Activated CD4-positive, alpha-beta T cell treated with anti-CD3 and anti-CD28 coated beads for 36 hours (primary cell): ENCODE measurements around the gene LRMDA. TPM values are rescaled to one million over a fixed set of nuclear protein-coding genes. Genes with fewer than 3 reads are reported as not detected.
"Not testable (repeated sequence)": the region's sequence is repeated elsewhere in the genome, so short reads cannot be mapped to it uniquely, and the experiment has no call there.

Experiments
- ATAC-seq: fragments of 200-7000 bp; cut with Tn5 transposase; one replicate; pipeline ENCODE4 v1.10.0; 2021; ENCODE audit warnings: mild to moderate bottlenecking, moderate library complexity
- CTCF ChIA-PET: fragments of 350-600 bp; sonication (Branson Sonifier 250); formaldehyde crosslinking; loops from one replicate; lab custom pipeline; 2021; ENCODE audit warnings: antibody characterized with exemption; lab: Charles Lee
- POLR2A ChIA-PET: fragments of 350-600 bp; sonication (Branson Sonifier 250); formaldehyde crosslinking; loops from one replicate; lab custom pipeline; 2021; ENCODE audit warnings: antibody characterized with exemption, inconsistent platforms; lab: Charles Lee
- DNase-seq: peaks from one replicate; pipeline ENCODE4 v3.0.0-alpha.2; 2020
- H3K27ac Mint-ChIP-seq: one replicate; pipeline ENCODE4 v1.8.0; 2021; ENCODE audit warnings: mixed read lengths
- H3K27me3 Mint-ChIP-seq: one replicate; pipeline ENCODE4 v1.8.0; 2021; ENCODE audit warnings: mixed read lengths
- H3K36me3 Mint-ChIP-seq: one replicate; pipeline ENCODE4 v1.8.0; 2021; ENCODE audit warnings: low read depth, mixed read lengths
- H3K4me1 Mint-ChIP-seq: one replicate; pipeline ENCODE4 v1.8.0; 2021; ENCODE audit warnings: mixed read lengths
- H3K4me3 Mint-ChIP-seq: one replicate; pipeline ENCODE4 v1.8.0; 2021; ENCODE audit warnings: mild to moderate bottlenecking, moderate library complexity, mixed read lengths
- H3K9me3 Mint-ChIP-seq: one replicate; pipeline ENCODE4 v1.8.0; 2021; ENCODE audit warnings: low read depth, mixed read lengths
- intact Hi-C, 2 experiments: fragments of 100-400 bp; cut with DNase I in 1 of 2; cut with micrococcal nuclease in 1 of 2; formaldehyde crosslinking; loops; one replicate each; pipeline versions ENCODE4 v1.14.2 to v1.15.1; 2022 to 2024; cut with DNase I, micrococcal nuclease
- total RNA-seq, 2 experiments: library from RNA; stranded (reverse); gene quantifications; one replicate each; pipeline ENCODE4 v1.2.3, GENCODE V29; 2021

The LRMDA gene
- total RNA-seq, 2 experiments from 2014 or later = not detected

DNA sequence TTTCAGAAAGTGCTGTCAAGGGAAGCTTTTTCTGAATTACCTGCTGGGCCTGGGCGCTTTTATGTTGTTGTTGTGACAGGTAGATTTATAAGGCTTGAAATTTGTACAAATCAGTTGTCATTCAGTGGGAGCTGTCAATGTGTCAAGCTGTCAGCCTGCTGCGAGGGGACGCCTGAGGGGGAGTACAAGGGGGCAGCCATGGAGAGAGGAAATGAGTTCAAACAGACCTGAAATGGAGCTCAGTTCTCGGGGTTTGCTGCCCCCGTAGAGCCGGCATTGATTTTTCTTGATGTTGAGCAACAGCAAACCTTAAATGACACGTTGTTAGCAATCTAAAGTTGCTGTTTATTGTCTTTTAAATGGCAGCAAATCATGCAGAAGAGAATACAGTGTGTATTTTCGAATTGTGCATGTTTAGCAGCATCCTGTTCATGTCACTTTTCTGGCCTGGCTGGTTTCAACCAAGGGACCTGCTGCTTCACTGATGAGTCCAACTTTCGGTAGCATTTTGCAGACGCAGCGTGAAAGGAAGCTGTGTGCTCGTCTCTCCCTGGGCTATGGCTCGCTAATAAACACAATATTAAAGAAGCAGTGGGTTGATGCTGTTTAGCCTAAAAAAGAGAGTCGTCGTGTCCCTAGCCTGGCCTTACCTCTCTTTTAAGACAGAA is 166.5 kb downstream of the LRMDA start:
- POLR2A ChIA-PET = no interaction called here
- Mint-ChIP-seq H3K27ac (no peak overlapping the region), H3K4me1 (no peaks in the 10 kb centered on the region), H3K27me3 (peaks cover 2% of the 10 kb centered on the region), H3K9me3 (no peaks in the 10 kb centered on the region), H3K36me3 (no peaks in the 10 kb centered on the region), H3K4me3 (no peak overlapping the region)
- DNase-seq (no peak), ATAC-seq (no peak)
- CTCF ChIA-PET = no interaction called here
- intact Hi-C loops = no loop called here

DNA sequence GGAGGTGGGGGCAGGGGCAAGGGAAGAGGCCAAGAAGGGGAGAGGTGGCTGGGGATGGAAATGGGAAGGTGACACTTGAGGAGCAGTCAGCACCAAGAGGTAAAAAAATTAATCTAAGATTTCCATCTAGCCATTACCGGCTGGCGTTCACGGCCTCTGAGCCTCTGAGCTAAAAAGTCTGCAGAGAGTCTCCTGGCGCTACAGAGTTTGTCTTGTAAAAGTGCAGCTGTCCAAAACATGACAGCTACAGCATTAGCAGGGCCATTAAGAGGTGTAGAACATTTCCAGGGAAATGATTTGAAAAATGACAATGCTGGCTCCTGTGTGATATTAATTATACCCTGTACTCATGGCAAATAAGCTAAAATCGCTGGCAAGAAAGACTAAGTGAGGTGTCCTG is 167.6 kb downstream of the LRMDA start:
- Mint-ChIP-seq H3K4me1 (no peaks in the 10 kb centered on the region), H3K27ac (no peak overlapping the region), H3K4me3 (no peak overlapping the region), H3K36me3 (no peaks in the 10 kb centered on the region), H3K9me3 (no peaks in the 10 kb centered on the region), H3K27me3 (peaks cover 2% of the 10 kb centered on the region)
- ATAC-seq (no peak), DNase-seq (no peak)
- ChIA-PET CTCF (no interaction called here), POLR2A (no interaction called here)
- intact Hi-C loops = no loop called here

DNA sequence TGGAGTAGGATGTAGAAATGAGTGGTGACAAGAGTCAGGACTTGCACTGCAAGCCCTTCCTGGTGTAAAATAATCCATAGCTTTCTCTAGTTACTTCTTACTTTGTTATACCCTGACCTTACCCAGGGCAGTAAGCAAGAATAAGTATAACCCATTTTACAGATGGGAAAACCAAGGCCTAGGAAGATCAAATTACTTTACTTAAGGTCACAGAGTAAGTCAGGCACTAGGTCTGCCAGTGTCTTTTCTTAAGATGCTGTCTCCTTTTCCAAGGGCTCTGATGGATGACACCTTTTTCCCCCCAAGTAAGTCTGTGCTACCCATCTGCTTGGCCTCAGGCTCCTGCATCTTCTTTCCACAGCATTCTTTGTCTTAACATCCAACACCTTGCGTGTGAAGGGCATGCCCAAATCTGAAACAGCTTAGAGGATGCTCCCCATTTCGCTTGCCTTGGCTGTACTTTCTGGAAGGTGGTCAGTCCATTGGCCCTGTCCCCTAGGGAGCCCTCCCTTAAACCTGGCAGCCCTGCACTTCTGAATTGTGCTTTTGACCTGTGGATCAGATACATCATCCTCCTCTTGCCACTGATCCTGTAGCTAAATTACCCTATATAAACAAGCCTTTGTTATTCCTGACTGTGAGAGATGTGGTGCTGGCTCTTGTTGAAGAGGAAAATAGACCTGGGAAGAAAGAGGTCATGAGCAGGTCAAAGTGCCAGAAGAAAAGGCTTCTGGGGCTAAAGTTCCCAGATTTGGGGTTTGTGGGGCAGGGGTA is 168.6 kb downstream of the LRMDA start:
- intact Hi-C loops = no loop called here
- Mint-ChIP-seq H3K36me3 (no peaks in the 10 kb centered on the region), H3K27ac (no peak overlapping the region), H3K4me1 (no peaks in the 10 kb centered on the region), H3K4me3 (no peak overlapping the region), H3K9me3 (no peaks in the 10 kb centered on the region), H3K27me3 (peaks cover 2% of the 10 kb centered on the region)
- ChIA-PET POLR2A (no interaction called here), CTCF (no interaction called here)
- no peak for ATAC-seq
- no peak for DNase-seq

DNA sequence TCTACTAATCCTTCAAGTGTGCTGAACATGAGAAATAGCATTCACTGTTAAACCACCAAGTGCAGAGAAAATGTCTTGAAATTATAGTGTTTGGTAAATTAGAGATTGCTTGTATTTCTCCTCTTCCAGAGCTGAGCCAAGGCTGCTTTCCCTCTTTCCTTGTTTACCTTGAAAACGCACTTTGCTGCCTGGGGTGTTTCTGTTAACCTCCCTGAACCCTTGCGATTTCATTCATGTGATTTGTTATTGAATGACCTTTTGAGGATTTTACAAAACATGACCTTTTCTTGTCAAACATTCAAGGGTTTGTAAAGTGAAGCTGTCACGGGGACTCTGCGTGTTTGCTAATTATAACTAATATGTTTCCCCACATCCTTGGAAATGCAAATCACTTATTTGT is 169.4 kb downstream of the LRMDA start:
- no peak overlapping the region for H3K27ac Mint-ChIP-seq
- H3K9me3 Mint-ChIP-seq = no peaks in the 10 kb centered on the region
- DNase-seq (no peak), ATAC-seq (no peak)
- H3K36me3 Mint-ChIP-seq = no peaks in the 10 kb centered on the region
- peaks cover 2% of the 10 kb centered on the region for H3K27me3 Mint-ChIP-seq
- POLR2A ChIA-PET = no interaction called here
- CTCF ChIA-PET = no interaction called here
- H3K4me3 Mint-ChIP-seq = no peak overlapping the region
- H3K4me1 Mint-ChIP-seq = no peaks in the 10 kb centered on the region
- intact Hi-C loops = no loop called here

DNA sequence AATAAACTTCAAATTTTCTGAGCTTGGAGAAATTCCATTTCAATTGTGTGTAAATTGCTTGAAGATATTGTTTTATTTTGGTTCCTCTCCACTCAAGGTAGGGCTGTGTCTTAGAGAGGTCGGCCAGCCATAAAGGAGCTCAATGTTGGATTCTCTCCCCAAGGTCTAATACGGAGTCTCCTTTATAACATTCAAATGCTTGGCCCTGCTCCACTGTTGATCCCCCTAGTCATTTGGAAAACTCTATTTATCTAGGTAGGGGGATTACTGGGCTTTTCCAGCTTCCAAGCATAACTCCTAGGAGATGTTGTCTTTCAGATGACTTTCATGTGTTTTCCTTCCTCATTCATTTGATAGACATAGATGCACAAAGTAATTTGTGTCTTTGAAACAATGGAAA is 170.9 kb downstream of the LRMDA start:
- Mint-ChIP-seq H3K9me3 (no peaks in the 10 kb centered on the region), H3K27ac (no peak overlapping the region), H3K4me1 (no peaks in the 10 kb centered on the region), H3K27me3 (peaks cover 2% of the 10 kb centered on the region), H3K4me3 (no peak overlapping the region), H3K36me3 (no peaks in the 10 kb centered on the region)
- DNase-seq (no peak), ATAC-seq (no peak)
- intact Hi-C loops = no loop called here
- CTCF ChIA-PET = no interaction called here
- POLR2A ChIA-PET = no interaction called here

DNA sequence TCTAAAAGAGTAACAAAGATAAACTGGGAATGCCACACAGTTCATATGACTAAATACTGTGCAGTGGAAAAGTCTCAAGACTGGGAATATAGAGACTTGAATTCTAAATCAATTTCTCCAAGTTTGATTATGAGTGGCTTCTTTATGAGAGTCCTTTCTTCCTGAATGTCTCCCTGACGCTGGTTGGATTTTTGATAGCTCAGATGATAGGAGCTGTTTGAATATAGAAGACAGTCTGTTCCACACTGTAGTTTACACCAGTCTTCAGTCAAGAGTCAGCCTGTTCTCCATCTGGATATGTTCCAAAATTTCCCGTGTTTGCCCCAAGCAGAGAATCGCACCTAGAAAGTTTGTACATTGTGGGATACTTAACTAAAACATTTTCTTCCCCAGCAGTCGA is 173.7 kb downstream of the LRMDA start:
- intact Hi-C loops = no loop called here

DNA sequence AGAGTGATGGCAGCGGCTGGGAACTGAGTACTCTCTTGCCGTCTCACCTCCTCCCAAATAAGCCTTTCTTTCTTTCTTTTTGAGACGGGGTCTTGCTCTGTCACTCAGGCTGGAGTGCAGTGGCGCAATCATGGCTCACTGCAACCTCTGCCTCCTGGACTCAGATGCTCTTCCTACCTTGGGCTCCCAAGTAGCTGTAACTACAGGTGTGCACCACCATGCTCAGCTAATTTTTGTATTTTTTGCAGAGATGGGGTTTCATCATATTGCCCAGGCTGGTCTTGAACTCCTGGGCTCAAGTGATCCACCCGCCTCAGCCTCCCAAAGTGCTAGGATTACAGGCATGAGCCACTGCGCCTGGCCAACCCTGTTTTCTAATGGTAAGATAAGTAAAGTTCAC is 174.4 kb downstream of the LRMDA start:
- POLR2A ChIA-PET, H3K27me3 Mint-ChIP-seq, CTCF ChIA-PET: not testable (repeated sequence)

More for the DNA sequence above, 173.7 kb downstream of the LRMDA start:
- Mint-ChIP-seq H3K4me3 (no peak overlapping the region), H3K4me1 (no peaks in the 10 kb centered on the region), H3K36me3 (no peaks in the 10 kb centered on the region), H3K27ac (no peak overlapping the region), H3K27me3 (peaks cover 2% of the 10 kb centered on the region), H3K9me3 (no peaks in the 10 kb centered on the region)
- ChIA-PET CTCF (no interaction called here), POLR2A (no interaction called here)
- DNase-seq = no peak
- ATAC-seq = no peak

DNA sequence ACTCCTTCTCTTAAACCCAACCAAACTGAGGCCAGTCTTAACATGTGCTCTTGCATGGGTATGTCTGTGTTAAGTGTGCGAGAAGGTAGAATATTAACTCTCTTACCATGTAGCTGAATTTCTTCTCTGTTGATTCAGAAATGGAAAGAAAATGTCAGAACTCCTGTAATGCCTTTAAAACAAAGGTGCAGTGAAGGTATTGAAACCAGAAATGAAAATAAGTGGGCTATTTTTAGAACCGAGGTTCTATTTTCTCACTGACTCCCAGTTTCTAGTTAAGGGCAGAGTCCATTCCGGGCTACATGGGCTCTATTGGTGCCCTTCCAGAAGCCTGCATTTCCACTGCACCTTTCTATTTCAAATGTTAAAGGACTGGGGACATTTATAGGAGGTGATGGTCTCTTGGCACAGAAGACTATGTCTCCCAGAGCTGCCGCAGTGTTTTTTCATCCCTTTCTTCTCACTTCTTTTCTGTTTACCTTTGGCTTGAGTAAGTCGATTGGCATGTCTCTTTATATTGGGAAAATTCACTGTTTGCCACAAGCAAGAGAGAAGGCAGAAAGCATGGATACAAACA is 174.9 kb downstream of the LRMDA start:
- Mint-ChIP-seq H3K4me1 (no peaks in the 10 kb centered on the region), H3K4me3 (no peak overlapping the region), H3K27me3 (peaks cover 5% of the 10 kb centered on the region), H3K27ac (no peak overlapping the region), H3K36me3 (no peaks in the 10 kb centered on the region), H3K9me3 (no peaks in the 10 kb centered on the region)
- CTCF ChIA-PET = no interaction called here
- POLR2A ChIA-PET = no interaction called here
- intact Hi-C loops = no loop called here
- DNase-seq = no peak
- ATAC-seq = no peak

More for the DNA sequence above, 174.4 kb downstream of the LRMDA start:
- H3K27ac Mint-ChIP-seq, H3K4me3 Mint-ChIP-seq, DNase-seq, intact Hi-C loops, H3K9me3 Mint-ChIP-seq, H3K36me3 Mint-ChIP-seq, H3K4me1 Mint-ChIP-seq, ATAC-seq: not testable (repeated sequence)

DNA sequence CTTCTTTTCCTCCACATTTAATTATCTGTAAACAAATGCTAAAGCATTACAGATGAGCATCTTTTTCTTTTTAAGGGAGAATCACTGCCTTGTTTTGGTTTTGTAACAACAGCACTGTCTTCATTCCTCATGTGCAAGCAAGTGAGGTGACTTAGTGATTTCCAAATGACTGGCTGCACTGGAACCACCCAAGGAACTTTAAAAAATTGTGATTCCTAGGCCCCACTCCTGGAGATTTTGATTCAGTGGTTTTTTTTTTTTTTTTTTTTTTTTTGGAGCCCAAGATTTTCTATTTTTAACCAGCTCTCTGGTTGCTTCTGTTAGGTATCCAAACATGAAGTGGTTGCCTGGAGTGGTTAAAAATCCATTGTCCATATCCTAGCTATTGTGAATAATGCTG is 176.2 kb downstream of the LRMDA start:
- H3K27me3 Mint-ChIP-seq = peaks cover 5% of the 10 kb centered on the region
- POLR2A ChIA-PET = interaction anchor here (0.6 kb wide), 1 partner anchor 1168 kb away, joined by 3 read pairs; no protein-coding TSS in a partner anchor
- H3K9me3 Mint-ChIP-seq = no peaks in the 10 kb centered on the region
- no peak overlapping the region for H3K4me3 Mint-ChIP-seq
- intact Hi-C loops = no loop called here
- H3K27ac Mint-ChIP-seq = no peak overlapping the region
- no peaks in the 10 kb centered on the region for H3K4me1 Mint-ChIP-seq
- H3K36me3 Mint-ChIP-seq = no peaks in the 10 kb centered on the region
- CTCF ChIA-PET = no interaction called here
- ATAC-seq (no peak), DNase-seq (no peak)

DNA sequence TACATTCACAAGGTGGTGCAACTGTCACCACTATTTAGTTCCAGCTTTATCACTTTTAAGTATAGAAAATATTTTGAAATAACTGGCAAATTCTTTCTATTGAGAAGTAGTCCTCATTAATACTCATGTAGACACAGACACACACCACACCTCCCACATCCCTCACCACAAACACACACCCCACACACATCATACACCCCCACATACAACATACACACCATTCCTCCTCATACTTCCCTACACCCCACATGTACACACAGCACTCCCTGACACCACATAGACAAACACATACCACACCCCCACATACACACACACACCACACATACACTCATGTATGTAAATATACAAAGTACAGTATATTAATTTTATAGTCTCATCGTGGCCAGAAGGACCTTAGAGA is 178.8 kb downstream of the LRMDA start:
- Mint-ChIP-seq H3K27me3 (peaks cover 11% of the 10 kb centered on the region), H3K4me1 (no peaks in the 10 kb centered on the region), H3K4me3 (no peak overlapping the region), H3K27ac (no peak overlapping the region), H3K36me3 (no peaks in the 10 kb centered on the region), H3K9me3 (no peaks in the 10 kb centered on the region)
- POLR2A ChIA-PET = no interaction called here
- no peak for DNase-seq
- ATAC-seq = no peak
- intact Hi-C loops = no loop called here
- CTCF ChIA-PET = interaction anchor here (0.6 to 0.7 kb wide), 2 partner anchors 192 to 689 kb away, joined by 3 read pairs; no protein-coding TSS in a partner anchor

DNA sequence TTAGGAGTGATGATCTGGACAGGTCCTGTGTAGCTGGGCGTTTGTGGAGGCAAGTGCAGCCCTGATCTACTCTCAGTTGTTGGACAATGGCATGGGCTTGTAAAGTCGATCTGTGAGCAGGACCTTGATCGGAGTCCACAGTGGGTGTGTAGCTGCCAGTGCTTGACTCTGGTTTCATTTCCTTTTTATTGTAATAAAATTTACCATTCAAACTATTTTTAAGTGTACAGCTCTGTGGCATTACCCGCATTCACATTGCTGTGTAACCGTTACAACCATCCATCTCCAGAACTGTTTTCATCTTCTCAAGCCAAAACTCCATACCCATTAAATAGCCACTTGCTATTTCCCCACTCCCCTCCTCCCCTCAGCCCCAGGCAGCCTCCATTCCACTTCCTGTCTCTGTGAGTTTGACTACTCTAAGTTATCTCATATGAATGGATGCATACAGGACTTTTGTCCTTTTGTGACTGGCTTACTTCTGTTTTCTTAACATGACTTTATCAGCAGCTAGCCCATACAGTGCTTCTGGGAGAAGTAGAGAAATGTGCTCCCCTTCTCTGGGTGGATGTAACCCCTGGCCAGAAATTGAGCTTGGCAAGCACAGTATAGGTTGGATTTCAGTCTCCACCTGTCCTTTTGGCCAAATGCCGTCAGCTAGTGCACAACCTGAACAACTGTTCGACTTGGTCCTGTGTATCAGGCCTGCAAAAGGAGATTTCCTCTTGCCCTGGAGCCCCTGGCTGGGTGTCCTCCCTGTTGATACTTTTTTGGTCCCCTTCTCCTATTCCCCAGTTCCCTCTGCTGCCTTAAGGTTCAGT is 180.0 kb downstream of the LRMDA start:
- Mint-ChIP-seq H3K36me3 (no peaks in the 10 kb centered on the region), H3K27me3 (peaks cover 12% of the 10 kb centered on the region), H3K27ac (no peak overlapping the region), H3K4me1 (no peaks in the 10 kb centered on the region), H3K4me3 (no peak overlapping the region), H3K9me3 (no peaks in the 10 kb centered on the region)
- ATAC-seq (no peak), DNase-seq (no peak)
- ChIA-PET CTCF (interaction anchor here (0.7 kb wide), 2 partner anchors 191 to 1946 kb away, joined by 3 read pairs; no protein-coding TSS in a partner anchor), POLR2A (no interaction called here)
- intact Hi-C loops = no loop called here
